Hepatocyte (in vitro differentiated cells): ENCODE measurements around the gene TEX22.

Source experiments
- CTCF ChIP-seq: fragments of 200-600 bp; sonication (generic); IDR thresholded peaks from 2 replicates; pipeline ENCODE4 v1.5.1; 2016; ENCODE audit warnings: antibody characterized with exemption, mild to moderate bottlenecking; ENCODE audit not compliant: poor library complexity
- EZH2 ChIP-seq: fragments of 200-600 bp; sonication (generic); IDR thresholded peaks from 2 replicates; pipeline ENCODE4 v1.6.1; 2016; ENCODE audit warnings: antibody characterized with exemption, mild to moderate bottlenecking, borderline replicate concordance
- EZH2phosphoT487 ChIP-seq: fragments of 200-600 bp; sonication (generic); IDR thresholded peaks from one replicate; pipeline ENCODE4 v1.6.1; 2018; ENCODE audit warnings: antibody characterized with exemption, mild to moderate bottlenecking, low read depth, moderate library complexity; ENCODE audit not compliant: unreplicated experiment, severe bottlenecking

GRCh38 chr14:105398726-105399465 is 558 bp downstream of the TEX22 start:
- TF ChIP-seq CTCF, result no peak
- TF ChIP-seq EZH2, result no peak
- TF ChIP-seq EZH2phosphoT487, result no peak
